Ramos (cell line): ENCODE results near the gene LYPD6B.

Experiments used
- in situ Hi-C: fragments of 300-500 bp; cut with MboI; formaldehyde crosslinking; loops from one replicate; pipeline ENCODE4 v1.14.3; 2022; ENCODE audit warnings: low sequenced_read_pairs; ENCODE audit not compliant: unreplicated experiment

LYPD6B gene, protein sequence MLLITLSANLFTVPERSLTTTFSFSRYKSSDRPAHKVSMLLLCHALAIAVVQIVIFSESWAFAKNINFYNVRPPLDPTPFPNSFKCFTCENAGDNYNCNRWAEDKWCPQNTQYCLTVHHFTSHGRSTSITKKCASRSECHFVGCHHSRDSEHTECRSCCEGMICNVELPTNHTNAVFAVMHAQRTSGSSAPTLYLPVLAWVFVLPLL

GRCh38 chr2:149038442-149039212 lies at the start of gene LYPD6B:
Gene LYPD6B (plus strand): TSS chr2:149038699. CDS start chr2:149130949, 92,250 bp downstream.
- in situ Hi-C loops = no loop called here

- in situ Hi-C loops = no loop called here
Measured at GRCh38 chr2:148989882-148990493, 48.5 kb upstream of the LYPD6B start.

GRCh38 chr2:148990968-148991367 lies 47.5 kb upstream of the LYPD6B start:
- in situ Hi-C loops = no loop called here

DNA sequence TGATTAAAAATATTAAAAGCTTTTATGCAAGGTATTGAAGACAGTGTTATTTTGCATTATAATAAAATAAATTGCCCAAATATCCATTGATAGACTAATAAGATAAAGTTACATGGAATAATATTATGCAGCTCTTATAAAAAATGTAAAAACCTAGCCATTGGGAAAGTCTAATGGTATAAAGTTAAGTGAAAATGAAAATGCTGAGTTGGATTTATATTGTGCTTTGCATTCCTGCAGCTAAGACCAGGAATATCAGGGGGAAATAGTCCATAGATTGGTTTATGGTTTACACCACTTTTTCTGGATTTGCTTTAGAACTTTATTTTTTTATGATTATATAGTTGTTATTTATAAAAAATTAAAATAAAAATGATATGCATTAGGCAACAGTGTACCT lies 46.1 kb upstream of the LYPD6B start:
- in situ Hi-C loops = no loop called here

DNA sequence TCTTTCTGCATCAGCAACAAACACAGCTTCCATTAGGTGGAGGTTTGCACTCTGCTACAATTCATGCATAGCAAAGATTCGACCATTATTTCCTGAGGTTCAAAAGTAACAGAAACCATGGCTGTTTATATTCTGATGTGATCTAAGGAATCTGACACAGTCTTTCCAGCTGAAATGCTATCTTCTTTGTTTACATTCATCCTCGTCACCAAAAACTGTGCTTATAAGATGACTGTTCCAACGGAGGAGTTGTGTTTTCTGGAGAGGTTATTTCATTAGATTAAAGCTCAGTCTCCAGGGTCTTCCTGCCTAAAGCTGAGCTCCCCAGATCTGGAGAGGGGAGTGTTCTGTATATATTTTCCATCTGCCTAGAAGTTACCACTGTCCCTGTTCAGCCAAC lies 45.1 kb upstream of the LYPD6B start:
- in situ Hi-C loops = no loop called here

DNA sequence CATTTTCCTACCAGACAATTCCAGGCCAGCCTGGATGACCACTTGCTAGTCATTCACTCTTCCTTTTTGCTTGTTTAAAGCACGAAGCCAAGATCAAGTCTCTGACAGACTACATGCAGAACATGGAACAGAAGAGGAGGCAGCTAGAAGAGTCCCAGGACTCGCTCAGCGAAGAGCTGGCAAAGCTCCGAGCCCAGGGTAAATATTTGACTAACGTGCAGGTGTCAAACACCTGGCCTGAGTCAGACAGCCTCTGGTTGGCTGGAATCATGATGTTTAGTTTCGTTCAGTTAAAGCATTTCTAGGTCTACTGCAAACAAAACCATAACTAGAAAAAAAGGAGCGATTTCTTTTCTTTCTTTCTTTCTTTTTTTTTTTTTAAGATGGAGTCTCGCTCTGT lies 44.2 kb upstream of the LYPD6B start:
- in situ Hi-C loops = no loop called here

GRCh38 chr2:148996805-148997204 lies 41.7 kb upstream of the LYPD6B start:
- in situ Hi-C loops = no loop called here

GRCh38 chr2:148998165-148998830 lies 40.2 kb upstream of the LYPD6B start:
- in situ Hi-C loops = no loop called here

GRCh38 chr2:148998831-148999200 lies 39.7 kb upstream of the LYPD6B start:
- in situ Hi-C loops = no loop called here

GRCh38 chr2:148999451-148999921 lies 39.0 kb upstream of the LYPD6B start:
- in situ Hi-C loops = no loop called here

DNA sequence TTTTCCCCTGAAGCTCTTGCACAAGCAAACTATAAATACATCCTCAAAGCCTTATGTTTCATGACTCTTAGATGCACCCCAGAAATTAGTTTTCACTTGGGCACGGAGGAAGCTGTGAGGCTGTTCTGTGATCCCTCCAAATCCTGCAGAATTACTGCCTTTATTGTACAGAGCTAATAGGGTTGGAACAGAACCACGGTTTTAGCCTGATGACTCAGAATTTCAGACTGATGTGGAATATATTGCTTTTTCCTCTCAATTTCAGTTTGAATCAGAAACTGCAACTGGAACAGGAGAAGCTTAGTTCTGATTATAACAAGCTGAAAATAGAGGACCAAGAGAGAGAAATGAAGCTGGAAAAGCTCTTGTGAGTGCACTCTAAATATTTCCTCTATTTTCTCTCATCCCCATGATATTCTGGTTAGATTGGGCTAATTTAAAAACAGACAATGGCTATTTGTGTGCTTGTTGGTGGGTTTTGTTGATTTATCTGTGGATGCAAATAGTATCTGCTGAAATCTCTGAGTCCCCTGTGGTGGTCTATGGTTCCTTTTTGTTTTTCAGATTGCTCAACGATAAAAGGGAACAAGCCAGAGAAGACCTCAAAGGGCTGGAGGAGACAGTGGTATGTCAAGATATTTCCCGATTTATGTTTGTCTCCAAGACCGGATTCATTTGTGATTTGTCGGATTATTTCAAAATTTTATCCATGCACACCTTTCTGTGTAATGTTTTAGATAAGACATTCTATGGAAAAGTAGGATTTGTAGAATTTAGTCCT lies 38.2 kb upstream of the LYPD6B start:
- in situ Hi-C loops = no loop called here

DNA sequence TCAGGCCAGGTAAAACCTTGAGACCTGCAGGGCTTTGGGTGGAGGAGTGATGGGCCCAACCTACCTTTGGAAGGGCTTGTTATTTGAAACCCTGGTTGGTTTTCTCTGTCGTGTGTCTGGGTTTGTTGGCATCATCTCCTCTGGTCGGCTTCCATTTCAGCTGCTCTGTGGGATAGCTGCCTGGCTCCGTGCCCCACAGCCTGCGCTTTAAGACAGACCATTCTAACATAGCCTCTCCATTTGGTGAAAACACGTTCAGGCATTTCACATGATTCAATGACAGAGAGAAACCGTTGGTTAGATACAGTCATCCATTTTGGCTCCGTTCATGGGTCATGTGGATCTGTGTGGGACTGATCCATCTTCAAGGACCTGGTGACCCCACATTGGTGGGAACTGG lies 37.0 kb upstream of the LYPD6B start:
- in situ Hi-C loops = no loop called here

DNA sequence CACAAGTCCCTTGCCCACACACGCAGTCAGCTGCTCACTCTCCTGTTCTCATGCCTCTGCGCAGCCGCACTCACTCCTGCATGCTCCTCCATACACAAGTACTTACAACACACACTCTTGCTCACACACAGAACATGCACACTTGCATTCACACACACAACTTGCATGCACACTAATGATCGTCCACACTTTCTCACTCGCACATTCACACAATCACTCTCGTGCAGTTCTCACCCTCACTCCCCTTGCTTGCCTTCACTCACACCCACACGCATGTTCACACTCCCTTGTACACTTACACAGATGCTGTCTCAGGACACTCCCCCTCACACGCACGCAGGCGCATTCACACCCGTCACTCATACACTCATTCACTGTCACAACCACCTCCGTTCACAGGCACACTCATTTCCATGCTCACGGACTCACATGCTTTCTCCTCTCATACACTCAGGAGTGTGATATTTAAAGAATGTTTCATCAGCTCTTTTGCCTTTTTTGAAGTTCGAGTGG lies 36.1 kb upstream of the LYPD6B start:
- in situ Hi-C loops = no loop called here

- in situ Hi-C loops = no loop called here
Measured at GRCh38 chr2:149002891-149003740, 35.4 kb upstream of the LYPD6B start.

DNA sequence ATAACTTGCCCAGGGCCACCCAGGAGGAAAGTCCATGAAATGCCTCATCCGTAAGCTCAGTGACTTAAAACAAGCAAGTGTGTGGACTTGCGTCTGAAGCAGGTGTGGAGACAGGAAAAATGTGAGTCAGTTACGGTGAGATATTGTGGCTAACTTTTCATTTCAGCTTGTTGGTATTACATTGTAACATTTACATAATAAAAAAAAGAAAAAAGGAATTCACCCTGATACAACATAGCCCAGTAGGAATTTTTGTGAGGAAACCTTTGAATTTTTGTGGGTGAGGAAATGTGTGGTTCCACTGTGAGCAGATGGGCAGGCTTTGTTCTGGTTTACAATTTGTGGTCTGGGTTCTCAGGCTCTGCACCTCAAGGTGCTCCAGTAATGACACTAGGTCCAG lies 33.7 kb upstream of the LYPD6B start:
- in situ Hi-C loops = no loop called here

DNA sequence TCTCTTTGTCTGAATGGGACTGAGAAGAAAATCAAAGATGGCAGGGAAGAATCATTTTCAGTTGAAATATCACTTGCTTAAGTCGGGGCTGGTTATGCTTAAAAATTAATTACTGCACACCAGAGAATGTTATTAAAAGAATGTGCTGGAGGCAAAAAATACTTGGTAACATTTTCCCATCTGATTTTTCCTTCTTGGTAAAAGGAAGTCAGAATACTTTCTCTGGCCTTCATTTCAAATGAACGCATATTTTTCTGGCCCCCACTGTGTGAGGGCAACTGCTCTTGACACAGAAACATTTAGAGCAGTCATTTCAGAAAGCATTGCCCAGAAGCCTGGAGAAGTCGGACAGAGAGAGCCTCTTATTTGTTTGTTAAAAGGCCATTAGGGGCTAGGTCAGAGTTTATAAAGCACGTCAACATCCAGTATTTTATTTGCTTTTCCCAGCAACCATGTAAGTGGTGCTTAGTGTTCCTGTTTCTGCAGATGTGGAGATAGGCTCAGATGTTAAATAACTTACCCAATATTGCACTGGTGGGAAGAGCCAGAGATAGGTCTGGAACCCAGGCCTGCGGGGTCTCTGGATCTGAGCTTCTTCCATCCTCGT lies 32.9 kb upstream of the LYPD6B start:
- in situ Hi-C loops = no loop called here

GRCh38 chr2:149006883-149007543 lies 31.5 kb upstream of the LYPD6B start:
- in situ Hi-C loops = no loop called here

- in situ Hi-C loops = no loop called here
Measured at GRCh38 chr2:149008381-149008780, 30.1 kb upstream of the LYPD6B start.
